B cell (primary cell): Measurements from ENCODE around the gene PPARG. TPM values are rescaled to one million over a fixed set of nuclear protein-coding genes. Genes with fewer than 3 reads are reported as not detected.

Experiments used
- ATAC-seq: fragments of 200-7000 bp; cut with Tn5 transposase; one replicate; pipeline ENCODE4 v1.10.0; 2021; ENCODE audit warnings: low read depth, mild to moderate bottlenecking, moderate number of reproducible peaks, moderate library complexity
- CTCF ChIA-PET: fragments of 350-600 bp; sonication (Branson Sonifier 250); formaldehyde crosslinking; loops from one replicate; lab custom pipeline; 2021; ENCODE audit warnings: antibody characterized with exemption, inconsistent platforms; lab: Charles Lee
- POLR2A ChIA-PET: fragments of 350-600 bp; sonication (Branson Sonifier 250); formaldehyde crosslinking; loops from one replicate; lab custom pipeline; 2021; ENCODE audit warnings: antibody characterized with exemption; lab: Charles Lee
- DNase-seq: peaks from one replicate; pipeline ENCODE4 v3.0.0; 2013
- H2AFZ ChIP-seq: 2 replicates; pipeline ENCODE4 v1.6.1; 2012; ENCODE audit warnings: mild to moderate bottlenecking, low read depth, low read length; ENCODE audit not compliant: insufficient read depth, poor library complexity, severe bottlenecking
- H3K27ac ChIP-seq, 2 donors: 1 replicate in 1 of 2; 2 replicates in 1 of 2; pipeline ENCODE4 v1.5.1; 2012 to 2013; ENCODE audit warnings: low read length in 2 of 2, mild to moderate bottlenecking in 2 of 2, moderate library complexity in 1 of 2
- H3K27me3 ChIP-seq, 4 experiments: fragments of 200-600 bp in 1 of 4; sonication (generic) in 1 of 4; replicated peaks in 1 of 4; 1 replicate in 2 of 4; 2 replicates in 2 of 4; pipeline versions ENCODE4 v1.6.1 to v1.7.0; 2013 to 2016; ENCODE audit warnings: low read length in 3 of 4, mild to moderate bottlenecking in 2 of 4, mixed read lengths in 1 of 4, moderate library complexity in 1 of 4; ENCODE audit not compliant: insufficient read depth in 4 of 4, control insufficient read depth in 3 of 4; ENCODE audit errors: control extremely low read depth in 1 of 4
- H3K36me3 ChIP-seq, 2 experiments: replicated peaks in 1 of 2; 1 replicate in 1 of 2; 2 replicates in 1 of 2; pipeline versions ENCODE4 v1.6.1 to v1.7.1; 2013; ENCODE audit warnings: low read length in 1 of 2; ENCODE audit not compliant: insufficient read depth in 2 of 2, control insufficient read depth in 1 of 2; ENCODE audit errors: control extremely low read depth in 1 of 2, extremely low read depth in 1 of 2
- H3K4me1 ChIP-seq, 2 donors: fragments of 200-600 bp in 1 of 2; sonication (generic) in 1 of 2; 1 replicate in 1 of 2; 2 replicates in 1 of 2; pipeline versions ENCODE4 v1.5.1 to v1.6.1; 2013 to 2017; ENCODE audit warnings: low read length in 2 of 2; ENCODE audit not compliant: control insufficient read depth in 2 of 2, insufficient read depth in 2 of 2
- H3K4me2 ChIP-seq: replicated peaks from 2 replicates; pipeline ENCODE3; 2012; ENCODE audit warnings: mild to moderate bottlenecking, low read depth, low read length; ENCODE audit not compliant: poor library complexity, severe bottlenecking
- H3K4me3 ChIP-seq, 5 experiments: fragments of 200-600 bp in 1 of 5; sonication (generic) in 1 of 5; 1 replicate in 3 of 5; 2 replicates in 2 of 5; pipeline versions ENCODE4 v1.5.1 to v1.7.0; 2011 to 2016; ENCODE audit warnings: low read length in 4 of 5, mild to moderate bottlenecking in 4 of 5, low read depth in 2 of 5, control low read depth in 1 of 5, moderate library complexity in 1 of 5; ENCODE audit not compliant: insufficient read depth in 1 of 5; ENCODE audit errors: control extremely low read depth in 1 of 5, extremely low read depth in 1 of 5
- H3K79me2 ChIP-seq: fragments of 200-600 bp; sonication (generic); one replicate; pipeline ENCODE4 v1.6.0; 2016; ENCODE audit warnings: low read length; ENCODE audit not compliant: control insufficient read depth, insufficient read depth
- H3K9ac ChIP-seq: fragments of 200-600 bp; sonication (generic); 2 replicates; pipeline ENCODE4 v1.6.1; 2017; ENCODE audit warnings: mild to moderate bottlenecking, low read length, moderate library complexity
- H3K9me3 ChIP-seq, 3 donors: one replicate each; pipeline versions ENCODE4 v1.6.1 to v1.7.1; 2013; ENCODE audit warnings: low read length in 2 of 3; ENCODE audit not compliant: control insufficient read depth in 2 of 3, insufficient read depth in 1 of 3; ENCODE audit errors: control extremely low read depth in 1 of 3
- H4K20me1 ChIP-seq: 2 replicates; pipeline ENCODE4 v1.6.0; 2012; ENCODE audit warnings: mild to moderate bottlenecking, low read length; ENCODE audit not compliant: insufficient read depth, control insufficient read depth, poor library complexity, severe bottlenecking
- H3K27ac Mint-ChIP-seq: one replicate; pipeline ENCODE4 v1.8.0; 2021; ENCODE audit warnings: mixed read lengths
- H3K27me3 Mint-ChIP-seq: one replicate; pipeline ENCODE4 v1.8.0; 2021; ENCODE audit warnings: mixed read lengths
- H3K4me1 Mint-ChIP-seq: one replicate; pipeline ENCODE4 v1.8.0; 2021; ENCODE audit warnings: mixed read lengths
- H3K4me3 Mint-ChIP-seq: one replicate; pipeline ENCODE4 v1.8.0; 2021; ENCODE audit warnings: mixed read lengths
- H3K9me3 Mint-ChIP-seq: one replicate; pipeline ENCODE4 v1.8.0; 2022; ENCODE audit warnings: mixed read lengths; ENCODE audit not compliant: insufficient read depth
- EZH2 ChIP-seq: IDR thresholded peaks from 2 replicates; pipeline ENCODE4 v1.6.1; 2012; ENCODE audit warnings: borderline replicate concordance, low read depth, mild to moderate bottlenecking, moderate library complexity, low read length; ENCODE audit not compliant: insufficient read depth, poor library complexity, severe bottlenecking
- WGBS: methylation state at CpG from one replicate; pipeline ENCODE4 v1.1.5; 2013; ENCODE audit warnings: missing lambda C conversion rate; ENCODE audit not compliant: insufficient coverage; 5-methylcytosine and 5-hydroxymethylcytosine counted together
- intact Hi-C: fragments of 100-400 bp; cut with micrococcal nuclease; formaldehyde crosslinking; loops from one replicate; pipeline ENCODE4 v1.10.0; 2022
- polyA plus RNA-seq: library from polyadenylated mRNA; depleted of rRNA; stranded (reverse); fragments of >200 nt; gene quantifications from 2 replicates; pipeline ENCODE4 v1.2.3, GENCODE V29; 2012
- total RNA-seq, 2 donors: library from RNA; stranded (reverse); fragments of 120-200 nt in 1 of 2; gene quantifications; 1 replicate in 1 of 2; 2 replicates in 1 of 2; pipeline versions ENCODE4 v1.2.3 to v1.2.4, GENCODE V29; 2013 to 2022
- TF ChIP-seq, protein P1 (sequence below): fragments of 200-600 bp; IDR thresholded peaks from one replicate; pipeline ENCODE4 v1.8.0; 2022; ENCODE audit warnings: antibody characterized with exemption, mild to moderate bottlenecking

PPARG gene
- total and polyA plus RNA-seq, 2 donors (not counting 1 experiment from before 2014, with no cell fraction given): 0.12 to 0.44 TPM

DNA sequence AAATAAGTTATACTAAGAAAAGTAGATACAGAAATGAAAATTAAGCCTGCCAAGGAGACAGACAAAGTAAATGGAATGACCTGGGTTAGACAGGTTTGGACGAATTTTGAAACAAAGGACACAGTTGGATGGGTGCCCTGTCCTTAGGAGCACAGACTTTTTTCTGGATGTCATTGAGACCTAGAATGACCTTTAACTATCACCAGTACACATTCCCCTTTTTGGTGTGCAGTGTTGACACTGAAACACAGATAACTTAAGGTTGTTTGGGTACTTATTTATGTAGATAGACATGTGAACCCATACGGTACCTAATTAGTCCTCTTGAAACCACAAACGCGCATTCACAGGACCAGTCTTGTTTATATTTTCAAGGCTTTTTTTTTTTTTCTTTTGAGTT is 86.7 kb downstream of the PPARG start:
- ATAC-seq (no peak), DNase-seq (no peak)
- Histone ChIP-seq H4K20me1 (no peaks in the 10 kb centered on the region), H3K9me3 (no peaks in the 10 kb centered on the region), H3K36me3 (no peaks in the 10 kb centered on the region), H3K27me3 (peaks cover 0 to 6% (median 0%) of the 10 kb centered on the region in 4 experiments), H3K27ac (no peak overlapping the region), H3K4me1 (no peaks in the 10 kb centered on the region), H3K4me2 (no peak overlapping the region), H3K4me3 (no peak overlapping the region), H2AFZ (no peak overlapping the region), H3K9ac (no peak overlapping the region), H3K79me2 (no peaks in the 10 kb centered on the region)
- POLR2A ChIA-PET: no interaction called here
- peaks cover 8% of the 10 kb centered on the region for H3K4me1 Mint-ChIP-seq
- no CpG with 5 or more reads among the region's 4 CpGs for WGBS
- intact Hi-C loops: no loop called here
- CTCF ChIA-PET: no interaction called here
- peaks cover 14% of the 10 kb centered on the region for H3K27me3 Mint-ChIP-seq
- TF ChIP-seq EZH2: no peak
- TF ChIP-seq, protein P1, sequence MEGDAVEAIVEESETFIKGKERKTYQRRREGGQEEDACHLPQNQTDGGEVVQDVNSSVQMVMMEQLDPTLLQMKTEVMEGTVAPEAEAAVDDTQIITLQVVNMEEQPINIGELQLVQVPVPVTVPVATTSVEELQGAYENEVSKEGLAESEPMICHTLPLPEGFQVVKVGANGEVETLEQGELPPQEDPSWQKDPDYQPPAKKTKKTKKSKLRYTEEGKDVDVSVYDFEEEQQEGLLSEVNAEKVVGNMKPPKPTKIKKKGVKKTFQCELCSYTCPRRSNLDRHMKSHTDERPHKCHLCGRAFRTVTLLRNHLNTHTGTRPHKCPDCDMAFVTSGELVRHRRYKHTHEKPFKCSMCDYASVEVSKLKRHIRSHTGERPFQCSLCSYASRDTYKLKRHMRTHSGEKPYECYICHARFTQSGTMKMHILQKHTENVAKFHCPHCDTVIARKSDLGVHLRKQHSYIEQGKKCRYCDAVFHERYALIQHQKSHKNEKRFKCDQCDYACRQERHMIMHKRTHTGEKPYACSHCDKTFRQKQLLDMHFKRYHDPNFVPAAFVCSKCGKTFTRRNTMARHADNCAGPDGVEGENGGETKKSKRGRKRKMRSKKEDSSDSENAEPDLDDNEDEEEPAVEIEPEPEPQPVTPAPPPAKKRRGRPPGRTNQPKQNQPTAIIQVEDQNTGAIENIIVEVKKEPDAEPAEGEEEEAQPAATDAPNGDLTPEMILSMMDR: no peak
- H3K27ac Mint-ChIP-seq: no peak overlapping the region
- peaks cover 2% of the 10 kb centered on the region for H3K9me3 Mint-ChIP-seq
- H3K4me3 Mint-ChIP-seq: no peak overlapping the region

DNA sequence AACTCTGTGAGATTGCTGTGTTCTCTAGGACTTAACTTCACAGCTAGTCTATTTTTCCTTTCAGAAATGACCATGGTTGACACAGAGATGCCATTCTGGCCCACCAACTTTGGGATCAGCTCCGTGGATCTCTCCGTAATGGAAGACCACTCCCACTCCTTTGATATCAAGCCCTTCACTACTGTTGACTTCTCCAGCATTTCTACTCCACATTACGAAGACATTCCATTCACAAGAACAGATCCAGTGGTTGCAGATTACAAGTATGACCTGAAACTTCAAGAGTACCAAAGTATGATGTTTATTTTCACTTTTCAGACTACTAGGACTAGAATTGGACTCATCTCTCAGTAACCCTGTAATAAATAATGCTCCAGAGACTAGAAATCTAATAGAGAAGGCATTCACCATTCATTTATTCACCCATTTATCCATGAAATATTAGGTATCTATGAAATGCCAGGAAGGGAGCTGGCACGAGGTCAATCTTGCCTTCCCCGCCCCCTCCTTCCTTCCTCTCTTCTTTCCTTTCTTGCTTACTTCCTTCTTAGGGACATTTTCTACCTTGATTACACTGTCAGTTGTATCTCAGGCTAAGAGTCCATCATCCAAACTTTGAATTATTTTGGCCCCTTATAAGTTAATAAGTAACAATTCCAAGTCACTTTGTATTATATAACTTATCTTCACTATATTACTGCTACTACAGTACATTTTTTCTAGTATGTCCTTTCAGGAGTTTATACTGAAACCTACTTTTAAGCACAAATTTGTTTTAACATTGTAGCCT is 91.0 kb downstream of the PPARG start:
- H2AFZ ChIP-seq: no peak overlapping the region
- CTCF ChIA-PET: no interaction called here

More for the DNA sequence above, 91.0 kb downstream of the PPARG start:
- Mint-ChIP-seq H3K4me3 (no peak overlapping the region), H3K4me1 (peaks cover 11% of the 10 kb centered on the region), H3K9me3 (peaks cover 2% of the 10 kb centered on the region), H3K27me3 (no peaks in the 10 kb centered on the region), H3K27ac (peak overlapping the region; percentile 21)
- no peaks in the 10 kb centered on the region for H3K36me3 ChIP-seq
- H3K27ac ChIP-seq: no peak overlapping the region
- no peak for TF ChIP-seq EZH2
- TF ChIP-seq, protein P1: no peak
- H3K27me3 ChIP-seq: no peaks in the 10 kb centered on the region
- no peak overlapping the region for H3K9ac ChIP-seq
- H3K4me1 ChIP-seq: no peaks in the 10 kb centered on the region
- POLR2A ChIA-PET: no interaction called here
- H3K4me2 ChIP-seq: no peak overlapping the region
- no peak overlapping the region for H3K4me3 ChIP-seq
- no peaks in the 10 kb centered on the region for H4K20me1 ChIP-seq
- no peak for ATAC-seq
- H3K79me2 ChIP-seq: no peaks in the 10 kb centered on the region
- intact Hi-C loops: no loop called here
- DNase-seq: no peak
- 96% methylated on average over 2 of the region's 5 CpGs for WGBS
- H3K9me3 ChIP-seq: no peaks in the 10 kb centered on the region
